OCI-LY1 (cell line): ENCODE data around the gene GAD2.

ENCODE experiments used
- H2AFZ ChIP-seq: fragments of 200-600 bp; sonication (generic), shearing (Covaris generic); 2 replicates; pipeline ENCODE4 v1.6.0; 2014; ENCODE audit warnings: antibody characterized with exemption, mild to moderate bottlenecking, low read length
- H3F3A ChIP-seq: fragments of 200-600 bp; sonication (generic), shearing (Covaris generic); 2 replicates; pipeline ENCODE4 v1.6.0; 2014; ENCODE audit warnings: mild to moderate bottlenecking, antibody characterized with exemption, low read length, moderate library complexity; ENCODE audit not compliant: insufficient read depth
- H3K27ac ChIP-seq: fragments of 200-600 bp; sonication (generic); 2 replicates; pipeline ENCODE4 v1.5.1; 2014; ENCODE audit warnings: low read length, mixed run types, mild to moderate bottlenecking, low read depth; ENCODE audit not compliant: poor library complexity, severe bottlenecking
- H3K27me3 ChIP-seq: fragments of 200-600 bp; sonication (generic); 2 replicates; pipeline ENCODE4 v1.6.0; 2014; ENCODE audit warnings: antibody characterized with exemption, mild to moderate bottlenecking, low read length, moderate library complexity; ENCODE audit not compliant: insufficient read depth
- H3K36me3 ChIP-seq: fragments of 200-600 bp; sonication (generic); 2 replicates; pipeline ENCODE4 v1.6.1; 2014; ENCODE audit warnings: mild to moderate bottlenecking, antibody characterized with exemption, low read length, moderate library complexity, mixed read lengths; ENCODE audit not compliant: insufficient read depth
- H3K4me1 ChIP-seq: fragments of 200-600 bp; sonication (generic); 2 replicates; pipeline ENCODE4 v1.5.1; 2014; ENCODE audit warnings: mild to moderate bottlenecking, low read length, moderate library complexity; ENCODE audit not compliant: insufficient read depth, severe bottlenecking
- H3K4me2 ChIP-seq: fragments of 200-600 bp; sonication (generic), shearing (Covaris generic); 2 replicates; pipeline ENCODE4 v1.6.1; 2014; ENCODE audit warnings: low read length
- H3K4me3 ChIP-seq: fragments of 200-600 bp; sonication (generic); 2 replicates; pipeline ENCODE4 v1.5.1; 2014; ENCODE audit warnings: low read length, low read depth, mild to moderate bottlenecking, mixed read lengths; ENCODE audit not compliant: poor library complexity, severe bottlenecking
- H3K79me2 ChIP-seq: fragments of 200-600 bp; shearing (Covaris generic); 2 replicates; pipeline ENCODE4 v1.6.1; 2016; ENCODE audit warnings: mixed run types, low read length, mixed read lengths; ENCODE audit not compliant: insufficient read depth
- H3K9ac ChIP-seq: fragments of 200-600 bp; sonication (generic), shearing (Covaris generic); 2 replicates; pipeline ENCODE4 v1.6.1; 2014; ENCODE audit warnings: mild to moderate bottlenecking, low read length, mixed read lengths
- H3K9me2 ChIP-seq: fragments of 200-600 bp; sonication (generic), shearing (Covaris generic); 2 replicates; pipeline ENCODE4 v1.6.1; 2014; ENCODE audit warnings: low read depth, mild to moderate bottlenecking, low read length, mixed read lengths
- H3K9me3 ChIP-seq: fragments of 200-600 bp; shearing (Covaris generic); 2 replicates; pipeline ENCODE4 v1.6.1; 2014; ENCODE audit warnings: low read length, mixed read lengths
- H4K20me1 ChIP-seq: fragments of 200-600 bp; sonication (generic), shearing (Covaris generic); 2 replicates; pipeline ENCODE4 v1.6.0; 2016; ENCODE audit warnings: mild to moderate bottlenecking, low read length; ENCODE audit not compliant: insufficient read depth
- CTCF ChIP-seq: fragments of 200-600 bp; sonication (generic), shearing (Covaris generic); IDR thresholded peaks from 2 replicates; pipeline ENCODE4 v1.5.1; 2017; ENCODE audit warnings: mild to moderate bottlenecking, antibody characterized with exemption, low read length, moderate library complexity, mixed read lengths
- EZH2 ChIP-seq: fragments of 200-600 bp; sonication (generic), shearing (Covaris generic); IDR thresholded peaks from 2 replicates; pipeline ENCODE4 v1.8.0; 2017; ENCODE audit warnings: borderline replicate concordance, mixed run types, mild to moderate bottlenecking, antibody characterized with exemption, low read length, moderate library complexity, mixed read lengths

Gene GAD2

GRCh38 chr10:26215396-26215934, 1.1 kb upstream of the GAD2 start:
- Histone ChIP-seq H3K9me2 (no peaks in the 10 kb centered on the region), H3F3A (no peaks in the 10 kb centered on the region), H3K9me3 (no peaks in the 10 kb centered on the region), H3K27me3 (no peaks in the 10 kb centered on the region), H3K36me3 (no peaks in the 10 kb centered on the region), H3K4me1 (no peaks in the 10 kb centered on the region), H3K79me2 (no peaks in the 10 kb centered on the region), H2AFZ (no peak overlapping the region), H3K27ac (no peak overlapping the region), H3K4me2 (no peak overlapping the region), H4K20me1 (no peaks in the 10 kb centered on the region), H3K9ac (no peak overlapping the region), H3K4me3 (no peak overlapping the region)
- no peak for TF ChIP-seq CTCF
- TF ChIP-seq EZH2, result no peak

- Histone ChIP-seq H2AFZ (no peak overlapping the region), H4K20me1 (no peaks in the 10 kb centered on the region), H3K27ac (no peak overlapping the region), H3K27me3 (no peaks in the 10 kb centered on the region), H3K9ac (no peak overlapping the region), H3F3A (no peaks in the 10 kb centered on the region), H3K9me2 (no peaks in the 10 kb centered on the region), H3K9me3 (no peaks in the 10 kb centered on the region), H3K4me1 (no peaks in the 10 kb centered on the region), H3K4me2 (no peak overlapping the region), H3K79me2 (no peaks in the 10 kb centered on the region), H3K4me3 (no peak overlapping the region), H3K36me3 (no peaks in the 10 kb centered on the region)
- TF ChIP-seq EZH2 (no peak), CTCF (no peak)
Measured at GRCh38 chr10:26215935-26216584, 514 bp upstream of the GAD2 start.

GRCh38 chr10:26217396-26218086, 967 bp downstream of the GAD2 start:
- no peaks in the 10 kb centered on the region for H3F3A ChIP-seq
- no peaks in the 10 kb centered on the region for H3K9me2 ChIP-seq
- H3K9me3 ChIP-seq, result no peaks in the 10 kb centered on the region
- no peaks in the 10 kb centered on the region for H3K27me3 ChIP-seq
- H3K79me2 ChIP-seq, result no peaks in the 10 kb centered on the region
- no peaks in the 10 kb centered on the region for H4K20me1 ChIP-seq
- H3K4me2 ChIP-seq, result no peak overlapping the region
- TF ChIP-seq EZH2 (no peak), CTCF (no peak)
- H3K9ac ChIP-seq, result no peak overlapping the region
- H3K27ac ChIP-seq, result no peak overlapping the region
- no peaks in the 10 kb centered on the region for H3K36me3 ChIP-seq
- H3K4me1 ChIP-seq, result no peaks in the 10 kb centered on the region
- H2AFZ ChIP-seq, result no peak overlapping the region
- H3K4me3 ChIP-seq, result no peak overlapping the region
